Measurements from ENCODE around the gene PSMB10.
"Not testable (repeated sequence)": the region's sequence is repeated elsewhere in the genome, so short reads cannot be mapped to it uniquely, and the experiment has no call there.

PSMB10 gene

DNA sequence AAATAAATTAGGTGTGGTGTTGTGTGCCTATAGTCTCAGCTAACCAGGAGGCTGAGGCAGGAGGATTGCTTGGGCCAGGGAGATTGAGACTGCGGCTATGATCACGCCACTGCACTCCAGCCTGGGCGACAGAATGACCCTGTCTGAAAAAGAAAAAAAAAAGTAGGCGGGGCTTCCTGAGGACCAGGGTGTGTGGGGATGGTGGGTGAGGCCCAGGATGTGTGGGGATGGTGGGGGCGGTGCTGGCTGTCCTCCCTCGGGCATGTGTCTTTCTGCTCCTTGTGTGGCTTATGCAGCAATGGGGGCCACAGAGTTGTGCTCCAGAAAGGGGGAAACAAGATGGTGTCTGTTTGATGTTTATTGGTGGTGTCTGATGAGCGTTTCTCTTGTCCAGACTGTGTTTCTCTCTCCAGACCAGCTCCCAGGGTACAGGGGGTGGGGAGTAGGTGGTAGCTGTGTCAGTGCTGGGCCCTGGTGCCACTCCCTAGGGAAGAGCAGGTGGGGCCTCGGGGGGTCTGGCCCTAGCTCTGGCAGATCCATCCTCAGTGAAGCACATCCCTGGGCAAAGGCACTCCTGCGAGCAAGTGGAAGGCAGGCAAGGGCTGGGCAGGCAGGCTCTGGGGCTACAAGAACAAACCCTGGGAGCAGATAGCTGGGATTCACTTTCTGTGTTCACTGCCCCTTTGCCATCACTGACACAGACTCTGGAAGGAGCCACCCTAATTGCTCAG lies 5.0 kb upstream of the PSMB10 start:
- no peak for DNase-seq

DNA sequence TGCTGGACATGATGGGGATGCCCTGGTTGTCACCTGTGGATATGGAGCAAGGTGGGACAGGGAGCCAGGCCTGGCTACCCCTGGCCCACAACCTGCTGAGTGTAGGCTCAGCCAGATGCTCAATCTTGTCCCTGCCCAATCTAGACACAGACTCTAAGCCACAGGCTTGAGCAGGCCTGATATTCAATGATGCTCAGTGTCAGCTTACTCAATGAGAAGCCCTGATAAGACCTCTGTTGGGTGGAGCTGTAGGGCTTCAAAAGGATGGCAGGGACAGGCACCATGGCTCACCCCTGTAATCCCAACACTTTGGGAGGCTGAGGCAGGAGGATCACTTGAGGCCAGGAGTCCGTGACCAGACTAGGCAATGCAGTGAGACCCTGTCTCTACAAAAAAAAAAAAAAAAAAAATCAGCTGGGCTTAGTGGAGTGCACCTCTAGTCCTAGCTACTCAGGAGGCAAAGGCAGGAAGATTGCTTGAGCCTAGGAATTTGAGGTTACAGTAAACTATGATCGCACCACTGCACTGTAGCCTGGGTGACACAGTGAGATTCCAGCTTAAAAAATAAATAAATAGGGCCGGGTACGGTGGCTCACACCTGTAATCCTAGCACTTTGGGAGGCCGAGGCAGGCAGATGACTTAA lies 3.9 kb upstream of the PSMB10 start:
- no peak for DNase-seq

DNA sequence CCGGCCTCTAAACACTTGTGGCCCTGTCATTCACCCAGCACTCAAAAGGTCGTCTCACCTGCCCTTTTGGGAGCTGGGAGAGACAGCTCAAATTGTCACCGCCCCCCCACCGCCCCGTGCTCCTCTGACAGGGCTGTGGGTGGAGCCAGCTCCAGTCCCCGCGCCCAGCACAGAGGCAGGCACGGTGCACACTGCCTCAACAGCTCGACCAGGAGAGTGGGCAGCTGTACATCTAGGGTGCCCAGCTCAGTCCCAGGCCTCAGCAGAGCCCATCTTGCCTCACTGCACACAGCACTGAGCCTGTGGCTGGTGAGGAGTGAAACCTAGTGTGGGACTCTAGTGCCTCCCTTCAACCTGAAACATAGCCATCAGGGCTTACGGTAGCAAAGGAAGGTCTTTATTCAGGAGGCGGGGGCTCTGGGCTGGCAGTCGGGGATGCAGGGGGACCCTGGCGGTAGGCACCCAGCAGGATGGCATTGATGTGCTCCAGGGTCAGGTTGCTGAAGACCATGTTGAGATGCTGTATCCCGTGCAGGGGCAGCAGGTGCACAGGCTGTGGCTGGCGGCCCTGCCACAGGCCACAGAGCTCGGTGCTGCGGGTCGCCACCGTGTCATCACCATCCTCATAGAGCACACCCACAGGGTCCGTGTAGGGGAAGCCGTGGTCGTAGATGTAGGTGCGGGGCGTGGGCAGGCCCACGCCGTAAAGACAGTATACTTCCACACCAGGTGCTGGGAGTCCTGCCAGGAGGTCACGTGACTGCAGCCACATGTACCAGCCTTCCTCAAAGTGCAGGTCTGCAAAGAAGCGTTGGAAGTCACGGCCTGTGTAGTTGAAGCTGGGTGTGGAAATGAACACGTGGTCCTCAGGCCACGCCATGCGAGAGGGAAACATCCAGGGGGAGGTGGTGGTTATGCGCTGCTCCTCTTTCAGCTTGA lies 3.1 kb upstream of the PSMB10 start:
- DNase-seq = peak; percentile 68

GRCh38 chr16:67937713-67938112 lies 1.1 kb upstream of the PSMB10 start:
- DNase-seq = not testable (repeated sequence)

- peak; percentile 82 for DNase-seq
Observed at GRCh38 chr16:67936880-67937605, 393 bp upstream of the PSMB10 start.

- peak; percentile 96 for DNase-seq
Observed at GRCh38 chr16:67935402-67936123, 1.1 kb downstream of the PSMB10 start.

- no peak for DNase-seq
Observed at GRCh38 chr16:67935101-67935401, 1.6 kb downstream of the PSMB10 start.

- no peak for DNase-seq
Observed at GRCh38 chr16:67934306-67935100, 2.1 kb downstream of the PSMB10 start.

- no peak for DNase-seq
Observed at GRCh38 chr16:67933805-67934204, 2.8 kb downstream of the PSMB10 start.

GRCh38 chr16:67932462-67932840 lies 4.2 kb downstream of the PSMB10 start:
- no peak for DNase-seq

GRCh38 chr16:67931712-67932461 lies 4.8 kb downstream of the PSMB10 start, which contains the start of gene CTRL:
Gene CTRL (minus strand): TSS chr16:67931862. CDS start chr16:67931852, 10 bp downstream.
- DNase-seq = no peak

- no peak for DNase-seq
Observed at GRCh38 chr16:67930678-67931211, 5.9 kb downstream of the PSMB10 start.

DNA sequence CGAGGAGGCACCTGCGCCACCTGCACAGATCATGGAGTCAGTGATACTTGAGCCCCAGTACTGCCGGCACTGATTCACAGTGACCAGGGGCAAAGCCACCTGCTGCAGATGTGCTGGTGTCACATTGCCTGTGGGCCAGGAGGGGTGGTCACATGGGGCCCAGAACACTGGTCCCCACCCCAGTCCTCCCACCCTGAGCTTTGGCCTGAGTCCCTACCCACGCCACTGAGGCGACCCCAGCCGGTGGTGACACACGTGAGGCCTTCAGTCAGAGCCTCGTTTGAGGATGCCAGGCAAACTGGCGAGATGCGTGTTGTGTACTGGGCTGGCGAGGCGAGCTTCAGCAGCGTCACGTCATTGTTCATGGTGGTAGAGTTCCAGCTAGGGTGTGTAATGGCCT lies 6.5 kb downstream of the PSMB10 start:
- DNase-seq = no peak

- DNase-seq = peak; percentile 88
Observed at GRCh38 chr16:67928561-67929364, 7.9 kb downstream of the PSMB10 start.

DNA sequence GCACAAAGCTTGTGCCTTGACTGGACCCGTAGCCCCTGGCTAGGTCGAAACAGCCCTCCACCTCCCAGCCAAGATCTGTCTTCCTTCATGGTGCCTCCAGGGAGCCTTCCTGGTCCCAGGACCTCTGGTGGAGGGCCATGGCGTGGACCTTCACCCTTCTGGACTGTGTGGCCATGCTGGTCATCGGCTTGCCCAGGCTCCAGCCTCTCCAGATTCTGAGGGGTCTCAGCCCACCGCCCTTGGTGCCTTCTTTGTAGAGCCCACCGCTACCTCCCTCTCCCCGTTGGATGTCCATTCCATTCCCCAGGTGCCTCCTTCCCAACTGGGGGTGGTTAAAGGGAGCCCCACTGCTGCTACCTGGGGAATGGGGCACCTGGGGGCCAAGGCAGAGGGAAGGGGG lies 8.5 kb downstream of the PSMB10 start:
- DNase-seq = no peak

GRCh38 chr16:67927131-67927941 lies 9.3 kb downstream of the PSMB10 start:
- DNase-seq = no peak

- DNase-seq = no peak
Observed at GRCh38 chr16:67926181-67926750, 10.4 kb downstream of the PSMB10 start.

Data from stimulated activated CD8-positive, alpha-beta memory T cell treated with anti-CD3 and anti-CD28 coated beads, Interleukin-4, amount 100 ng/mL, for 48 hours (primary cell).